K562 (cell line): ENCODE results near the gene SLC25A2. TPM values are rescaled to one million over a fixed set of nuclear protein-coding genes. Genes with fewer than 3 reads are reported as not detected.

Experiments used
- ATAC-seq: fragments of 200-7000 bp; cut with Tn5 transposase; 3 replicates; pipeline ENCODE4 v1.9.1; 2020; ENCODE audit warnings: moderate library complexity
- BruUV-seq: library from RNA; stranded (reverse); fragments of 400-500 nt; replicated peaks from 2 replicates; lab custom pipeline; 2021; lab: Mats Ljungman, UMichigan
- CTCF ChIA-PET: fragments of 300-600 bp; formaldehyde crosslinking; extraction: SDS; loops from one replicate; lab custom pipeline; 2021; ENCODE audit warnings: low intra/inter-chr PET ratio; lab: Yijun Ruan, JAX
- POLR2A ChIA-PET: fragments of 300-600, 350-650 bp; sonication (Branson Sonifier 250); formaldehyde crosslinking; extraction: SDS; loops from one replicate; lab custom pipeline; 2021; ENCODE audit warnings: antibody characterized with exemption, inconsistent platforms; lab: Yijun Ruan, JAX
- DNase-seq, 4 experiments: peaks; one replicate each; pipeline versions ENCODE4 v3.0.0 to v3.0.0-alpha.2; 2011 to 2018; ENCODE audit warnings: low spot score in 3 of 4, mixed read lengths in 3 of 4; ENCODE audit errors: extremely low read depth in 1 of 4
- FAIRE-seq: peaks from 2 replicates; lab custom pipeline; 2011; peaks lifted over from hg19 to GRCh38; lab: Jason Lieb, UNC
- H2AFZ ChIP-seq: 2 replicates; pipeline ENCODE4 v1.6.0; 2011; ENCODE audit warnings: low read depth, low read length, control low read depth, inconsistent platforms
- H3K27ac ChIP-seq: fragments of 200-600 bp; 3 replicates; pipeline ENCODE4 v1.8.0; 2011; ENCODE audit warnings: low read depth, mild to moderate bottlenecking, control low read depth, inconsistent platforms, low read length, moderate library complexity, mixed read lengths; ENCODE audit errors: extremely low read depth
- H3K27me3 ChIP-seq, 2 experiments: fragments of 300-600 bp in 1 of 2; 2 replicates in 1 of 2; 3 replicates in 1 of 2; pipeline versions ENCODE4 v1.6.0 to v1.8.0; 2011; ENCODE audit warnings: inconsistent platforms in 2 of 2, low read length in 2 of 2, mild to moderate bottlenecking in 1 of 2, mixed read lengths in 1 of 2, moderate library complexity in 1 of 2; ENCODE audit not compliant: control insufficient read depth in 2 of 2, insufficient read depth in 2 of 2
- H3K36me3 ChIP-seq: fragments of 300-600 bp; 3 replicates; pipeline ENCODE4 v1.8.0; 2011; ENCODE audit warnings: mild to moderate bottlenecking, low read length, inconsistent platforms; ENCODE audit not compliant: control insufficient read depth, insufficient read depth
- H3K4me1 ChIP-seq, 2 experiments: fragments of 200-600 bp in 1 of 2; replicated peaks in 1 of 2; 2 replicates in 1 of 2; 3 replicates in 1 of 2; pipeline versions ENCODE4 v1.5.1 to v1.8.0; 2011; ENCODE audit warnings: inconsistent platforms in 2 of 2, low read length in 2 of 2, mild to moderate bottlenecking in 1 of 2, mixed read lengths in 1 of 2, moderate library complexity in 1 of 2; ENCODE audit not compliant: control insufficient read depth in 2 of 2, insufficient read depth in 2 of 2
- H3K4me2 ChIP-seq: 2 replicates; pipeline ENCODE4 v1.6.1; 2011; ENCODE audit warnings: low read length, control low read depth, inconsistent platforms, mixed read lengths; ENCODE audit not compliant: insufficient read depth
- H3K4me3 ChIP-seq: fragments of 200-600 bp; sonication (generic), shearing (Covaris generic); 2 replicates; pipeline ENCODE4 v1.5.1; 2016; ENCODE audit warnings: control low read depth, inconsistent platforms
- H3K79me2 ChIP-seq: fragments of 200-600 bp; 3 replicates; pipeline ENCODE4 v1.8.0; 2011; ENCODE audit warnings: low read length, inconsistent platforms; ENCODE audit not compliant: control insufficient read depth, insufficient read depth
- H3K9ac ChIP-seq, 2 experiments: 2 replicates each; pipeline versions ENCODE4 v1.6.0 to v1.6.1; 2011; ENCODE audit warnings: low read depth in 2 of 2, low read length in 2 of 2, control low read depth in 1 of 2, inconsistent platforms in 1 of 2, mild to moderate bottlenecking in 1 of 2, mixed read lengths in 1 of 2; ENCODE audit not compliant: insufficient read depth in 1 of 2
- H3K9me1 ChIP-seq: one replicate; pipeline ENCODE4 v1.6.0; 2011; ENCODE audit warnings: inconsistent platforms, mild to moderate bottlenecking, low read length, moderate library complexity; ENCODE audit not compliant: control insufficient read depth, insufficient read depth
- H3K9me3 ChIP-seq: replicated peaks from 2 replicates; pipeline ENCODE4 v1.5.1; 2011; ENCODE audit warnings: low read depth, low read length, inconsistent platforms; ENCODE audit not compliant: control insufficient read depth, insufficient read depth
- H4K20me1 ChIP-seq: replicated peaks from 2 replicates; pipeline ENCODE4 v1.6.1; 2011; ENCODE audit warnings: low read length, inconsistent platforms, mixed read lengths; ENCODE audit not compliant: control insufficient read depth, insufficient read depth
- BDP1 ChIP-seq: IDR thresholded peaks from 3 replicates; pipeline ENCODE4 v1.6.1; 2011; ENCODE audit not compliant: insufficient read length, insufficient read depth
- CREB1 ChIP-seq, 2 experiments: sonication (generic) in 1 of 2; formaldehyde crosslinking in 1 of 2; IDR thresholded peaks; 2 replicates each; pipeline versions ENCODE4 v1.6.1 to v1.8.0; 2012 to 2022; ENCODE audit warnings: inconsistent platforms in 1 of 2, mild to moderate bottlenecking in 1 of 2, missing genetic modification reagents in 1 of 2, moderate library complexity in 1 of 2
- MECOM ChIP-seq: fragments of 250-450 bp; sonication (Bioruptor Pico); IDR thresholded peaks from 2 replicates; pipeline ENCODE4 v1.8.0; 2022; ENCODE audit warnings: inconsistent platforms
- ZNF274 ChIP-seq: IDR thresholded peaks from 2 replicates; pipeline ENCODE4 v1.6.1; 2011; ENCODE audit warnings: low read depth, mild to moderate bottlenecking, low read length, moderate library complexity, borderline replicate concordance
- ZNF507 ChIP-seq: conservative IDR thresholded peaks from 2 replicates; pipeline ENCODE4 v1.6.1; 2017; ENCODE audit warnings: missing genetic modification characterization, missing compliant biosample characterization
- in situ Hi-C: fragments of 300-500 bp; cut with MboI; formaldehyde crosslinking; loops from 4 replicates; pipeline ENCODE4 v1.15.0; 2018; ENCODE audit warnings: inconsistent platforms, mixed read lengths
- intact Hi-C: fragments of 100-400 bp; cut with micrococcal nuclease; formaldehyde crosslinking; loops from 2 replicates; pipeline ENCODE4 v1.14.2; 2022
- polyA plus RNA-seq, 8 experiments: library from polyadenylated mRNA; depleted of rRNA in 4 of 8; stranded (reverse) in 5 of 8; unstranded in 3 of 8; fragments of >200 nt; fragmentation: Nextera tagmentation in 2 of 8; fragmentation: Illumina TruSeq in 1 of 8; extraction: Ambion mirVana in 2 of 8; extraction: Trizol in 1 of 8; gene quantifications; 2 replicates each; pipeline versions ENCODE4 v1.2.1 to v1.2.3, GENCODE V29; 2011 to 2014; ENCODE audit warnings: inconsistent platforms in 1 of 8, missing spikeins in 1 of 8
- total RNA-seq, 7 experiments: library from RNA; depleted of rRNA in 6 of 7; stranded (reverse); fragments of >200 nt in 6 of 7; fragmentation: Illumina TruSeq in 2 of 7; extraction: Trizol in 2 of 7; gene quantifications; 2 replicates each; pipeline versions ENCODE4 v1.2.1 to v1.2.3, GENCODE V29; 2011 to 2021; ENCODE audit warnings: low replicate concordance in 1 of 7

Gene SLC25A2
- total and polyA plus RNA-seq, 9 of the 15 experiments (the other 6 are each of a cell fraction or from before 2014, with no cell fraction given), result 0.09 to 0.11 (median 0.11) TPM; not detected in 6

DNA sequence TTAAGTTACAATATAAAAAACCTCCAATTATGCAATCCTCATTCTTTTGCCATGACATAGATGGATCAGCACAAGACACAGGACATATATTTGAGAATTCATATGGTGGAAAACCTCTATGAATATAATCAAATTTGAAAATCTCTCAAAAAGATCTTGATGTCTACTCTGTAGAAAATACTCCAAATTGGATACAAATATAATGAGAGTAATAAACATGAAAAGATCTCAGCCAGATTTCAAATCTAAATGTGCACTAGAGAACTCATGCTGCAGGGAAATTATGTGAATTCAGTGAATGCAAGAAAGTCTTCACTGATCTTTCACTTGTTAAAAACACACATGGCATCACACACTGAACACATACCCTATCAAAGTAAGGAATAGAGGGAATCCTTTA, 44.9 kb downstream of the SLC25A2 start:
- POLR2A ChIA-PET, result no interaction called here
- H4K20me1 ChIP-seq, result no peaks in the 10 kb centered on the region
- intact Hi-C loops (no loop called here), in situ Hi-C loops (no loop called here)
- DNase-seq, result no peak
- TF ChIP-seq ZNF274 (peak; percentile 86), CREB1 (IDR thresholded peaks at IDR 0.05) (no peak), CREB1 (CRISPR knock-in tag; IDR thresholded peaks at IDR 0.05) (no peak)
- peaks cover 13% of the 10 kb centered on the region for H3K9me3 ChIP-seq
- CTCF ChIA-PET, result no interaction called here
- no peaks in the 10 kb centered on the region for H3K4me1 ChIP-seq
- H3K4me3 ChIP-seq, result no peak overlapping the region
- ATAC-seq, result no peak
- H3K9ac ChIP-seq, result no peak overlapping the region
- H3K27ac ChIP-seq, result no peak overlapping the region
- FAIRE-seq, result no peak
- H3K4me2 ChIP-seq, result no peak overlapping the region
- H2AFZ ChIP-seq, result no peak overlapping the region
- H3K9me1 ChIP-seq, result no peaks in the 10 kb centered on the region
- H3K36me3 ChIP-seq, result no peaks in the 10 kb centered on the region
- H3K79me2 ChIP-seq, result no peaks in the 10 kb centered on the region
- BruUV-seq, result no TSS peak
- no peaks in the 10 kb centered on the region for H3K27me3 ChIP-seq

DNA sequence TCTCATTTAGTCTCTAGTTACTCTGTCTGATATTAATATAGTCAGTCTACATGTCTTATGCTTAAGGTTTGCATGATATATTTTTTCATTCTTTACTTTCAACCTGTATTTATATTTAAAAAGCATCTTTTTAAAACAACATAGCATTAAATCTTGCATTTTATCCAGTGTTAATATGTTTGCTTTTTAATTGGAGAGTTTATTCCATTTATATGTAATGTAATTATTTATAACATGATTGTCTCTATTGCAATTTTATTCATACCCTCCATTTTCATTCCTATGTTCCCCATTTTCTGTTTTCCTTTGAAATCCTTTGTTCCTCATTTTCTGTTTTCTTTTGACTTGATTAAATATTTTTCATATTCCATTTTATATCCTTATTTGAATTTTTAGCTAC, 45.4 kb downstream of the SLC25A2 start:
- no peak overlapping the region for H3K4me3 ChIP-seq
- no peak overlapping the region for H3K4me2 ChIP-seq
- no peak for ATAC-seq
- no peaks in the 10 kb centered on the region for H3K9me1 ChIP-seq
- no peak for FAIRE-seq
- no peaks in the 10 kb centered on the region for H3K36me3 ChIP-seq
- no peak overlapping the region for H2AFZ ChIP-seq
- BruUV-seq, result no TSS peak
- no peak for TF ChIP-seq BDP1
- TF ChIP-seq ZNF507 (tag), result peak; percentile 91
- TF ChIP-seq MECOM (CRISPR knock-in tag), result no peak
- TF ChIP-seq, all 486 proteins: peak for 1
- no peak for DNase-seq
- Histone ChIP-seq H3K9ac (no peak overlapping the region), H3K79me2 (no peaks in the 10 kb centered on the region), H3K27ac (no peak overlapping the region), H3K27me3 (no peaks in the 10 kb centered on the region), H3K4me1 (no peaks in the 10 kb centered on the region), H3K9me3 (peaks cover 13% of the 10 kb centered on the region), H4K20me1 (no peaks in the 10 kb centered on the region)
- in situ Hi-C loops (no loop called here), intact Hi-C loops (no loop called here)
- ChIA-PET CTCF (no interaction called here), POLR2A (no interaction called here)

Other genes starting within 250 kb of the SLC25A2 start
Only the 7 nearest of the 38 such genes appear.
- gene TAF7, start 16.7 kb upstream of the SLC25A2 start, total RNA-seq (2014; rRNA removed), result 70.6 and 72.2 TPM in 2 replicates
- 92.0 and 105 TPM in 2 replicates for gene TAF7, start 16.7 kb upstream of the SLC25A2 start, total RNA-seq (2014; rRNA removed; fragmentation: Illumina TruSeq; extraction: Trizol)
- gene TAF7, start 16.7 kb upstream of the SLC25A2 start, total RNA-seq (2015; rRNA removed; fragmentation: Illumina TruSeq; extraction: Trizol), result 63.1 and 66.0 TPM in 2 replicates
- 71.2 and 73.3 TPM in 2 replicates for gene TAF7, start 16.7 kb upstream of the SLC25A2 start, total RNA-seq (2021)
- gene TAF7, start 16.7 kb upstream of the SLC25A2 start, polyA plus RNA-seq (2011; rRNA removed), result 60.5 and 116 TPM in 2 replicates
- 88.5 and 93.5 TPM in 2 replicates for gene TAF7, start 16.7 kb upstream of the SLC25A2 start, polyA plus RNA-seq (2014; fragmentation: Illumina TruSeq; extraction: Trizol)
- gene TAF7, start 16.7 kb upstream of the SLC25A2 start, polyA plus RNA-seq (2014; fragmentation: Nextera tagmentation; extraction: Ambion mirVana), result 10 to 100 TPM; 51.6 to 68.8 TPM
- 105 and 109 TPM in 2 replicates for gene TAF7, start 16.7 kb upstream of the SLC25A2 start, polyA plus RNA-seq (2014; rRNA removed)
- 0.12 and 0.14 TPM in 2 replicates for gene PCDHGA1, start 26.5 kb upstream of the SLC25A2 start, total RNA-seq (2014; rRNA removed)
- gene PCDHGA1, start 26.5 kb upstream of the SLC25A2 start, total RNA-seq (2014; rRNA removed; fragmentation: Illumina TruSeq; extraction: Trizol), result 0.13 and 0.18 TPM in 2 replicates
- 0.15 and 0.18 TPM in 2 replicates for gene PCDHGA1, start 26.5 kb upstream of the SLC25A2 start, total RNA-seq (2015; rRNA removed; fragmentation: Illumina TruSeq; extraction: Trizol)
- 0.16 and 0.20 TPM in 2 replicates for gene PCDHGA1, start 26.5 kb upstream of the SLC25A2 start, total RNA-seq (2021)
- 0.08 and 0.26 TPM in 2 replicates for gene PCDHGA1, start 26.5 kb upstream of the SLC25A2 start, polyA plus RNA-seq (2011; rRNA removed)
- 0.12 and 0.21 TPM in 2 replicates for gene PCDHGA1, start 26.5 kb upstream of the SLC25A2 start, polyA plus RNA-seq (2014; fragmentation: Illumina TruSeq; extraction: Trizol)
- gene PCDHGA1, start 26.5 kb upstream of the SLC25A2 start, polyA plus RNA-seq (2014; fragmentation: Nextera tagmentation; extraction: Ambion mirVana), result not detected
- gene PCDHGA1, start 26.5 kb upstream of the SLC25A2 start, polyA plus RNA-seq (2014; rRNA removed), result 0.05 and 0.24 TPM in 2 replicates
- gene PCDHGA2, start 34.7 kb upstream of the SLC25A2 start, total RNA-seq (2014; rRNA removed), result 0.08 and 0.23 TPM in 2 replicates
- gene PCDHGA2, start 34.7 kb upstream of the SLC25A2 start, total RNA-seq (2014; rRNA removed; fragmentation: Illumina TruSeq; extraction: Trizol), result 0.03 and 0.07 TPM in 2 replicates
- 0.07 and 0.08 TPM in 2 replicates for gene PCDHGA2, start 34.7 kb upstream of the SLC25A2 start, total RNA-seq (2015; rRNA removed; fragmentation: Illumina TruSeq; extraction: Trizol)
- gene PCDHGA2, start 34.7 kb upstream of the SLC25A2 start, total RNA-seq (2021), result 0.18 and 0.27 TPM in 2 replicates
- 0.03 and 0.10 TPM in 2 replicates for gene PCDHGA2, start 34.7 kb upstream of the SLC25A2 start, polyA plus RNA-seq (2011; rRNA removed)
- gene PCDHGA2, start 34.7 kb upstream of the SLC25A2 start, polyA plus RNA-seq (2014; fragmentation: Illumina TruSeq; extraction: Trizol), result 0.12 and 0.15 TPM in 2 replicates
- not detected for gene PCDHGA2, start 34.7 kb upstream of the SLC25A2 start, polyA plus RNA-seq (2014; fragmentation: Nextera tagmentation; extraction: Ambion mirVana)
- 0.18 and 0.27 TPM in 2 replicates for gene PCDHGA2, start 34.7 kb upstream of the SLC25A2 start, polyA plus RNA-seq (2014; rRNA removed)
- 0.23 and 0.33 TPM in 2 replicates for gene PCDHGA3, start 39.8 kb upstream of the SLC25A2 start, total RNA-seq (2014; rRNA removed)
- 0.13 and 0.18 TPM in 2 replicates for gene PCDHGA3, start 39.8 kb upstream of the SLC25A2 start, total RNA-seq (2014; rRNA removed; fragmentation: Illumina TruSeq; extraction: Trizol)
- gene PCDHGA3, start 39.8 kb upstream of the SLC25A2 start, total RNA-seq (2015; rRNA removed; fragmentation: Illumina TruSeq; extraction: Trizol), result 0.11 and 0.14 TPM in 2 replicates
- gene PCDHGA3, start 39.8 kb upstream of the SLC25A2 start, total RNA-seq (2021), result 0.24 and 0.38 TPM in 2 replicates
- 0.15 TPM in 1 of 2 replicates, not detected in the other for gene PCDHGA3, start 39.8 kb upstream of the SLC25A2 start, polyA plus RNA-seq (2011; rRNA removed)
- gene PCDHGA3, start 39.8 kb upstream of the SLC25A2 start, polyA plus RNA-seq (2014; fragmentation: Illumina TruSeq; extraction: Trizol), result 0.12 and 0.13 TPM in 2 replicates
- not detected for gene PCDHGA3, start 39.8 kb upstream of the SLC25A2 start, polyA plus RNA-seq (2014; fragmentation: Nextera tagmentation; extraction: Ambion mirVana)
- gene PCDHGA3, start 39.8 kb upstream of the SLC25A2 start, polyA plus RNA-seq (2014; rRNA removed), result 0.28 TPM in 1 of 2 replicates, not detected in the other
- 0.12 and 0.14 TPM in 2 replicates for gene PCDHGB1, start 46.0 kb upstream of the SLC25A2 start, total RNA-seq (2014; rRNA removed)
- gene PCDHGB1, start 46.0 kb upstream of the SLC25A2 start, total RNA-seq (2014; rRNA removed; fragmentation: Illumina TruSeq; extraction: Trizol), result 0.11 and 0.16 TPM in 2 replicates
- gene PCDHGB1, start 46.0 kb upstream of the SLC25A2 start, total RNA-seq (2015; rRNA removed; fragmentation: Illumina TruSeq; extraction: Trizol), result 0.07 and 0.19 TPM in 2 replicates
- 0.07 and 0.29 TPM in 2 replicates for gene PCDHGB1, start 46.0 kb upstream of the SLC25A2 start, total RNA-seq (2021)
- gene PCDHGB1, start 46.0 kb upstream of the SLC25A2 start, polyA plus RNA-seq (2011; rRNA removed), result 0.05 and 0.20 TPM in 2 replicates
- gene PCDHGB1, start 46.0 kb upstream of the SLC25A2 start, polyA plus RNA-seq (2014; fragmentation: Illumina TruSeq; extraction: Trizol), result 0.06 and 0.11 TPM in 2 replicates
- gene PCDHGB1, start 46.0 kb upstream of the SLC25A2 start, polyA plus RNA-seq (2014; fragmentation: Nextera tagmentation; extraction: Ambion mirVana), result not detected
- 0.07 TPM in 2 replicates for gene PCDHGB1, start 46.0 kb upstream of the SLC25A2 start, polyA plus RNA-seq (2014; rRNA removed)
- gene PCDHGA4, start 51.0 kb upstream of the SLC25A2 start, total RNA-seq (2014; rRNA removed), result 0.20 and 0.36 TPM in 2 replicates
- gene PCDHGA4, start 51.0 kb upstream of the SLC25A2 start, total RNA-seq (2014; rRNA removed; fragmentation: Illumina TruSeq; extraction: Trizol), result 0.18 and 0.32 TPM in 2 replicates
- gene PCDHGA4, start 51.0 kb upstream of the SLC25A2 start, total RNA-seq (2015; rRNA removed; fragmentation: Illumina TruSeq; extraction: Trizol), result 0.26 and 0.40 TPM in 2 replicates
- 0.27 and 0.40 TPM in 2 replicates for gene PCDHGA4, start 51.0 kb upstream of the SLC25A2 start, total RNA-seq (2021)
- gene PCDHGA4, start 51.0 kb upstream of the SLC25A2 start, polyA plus RNA-seq (2011; rRNA removed), result 0.16 and 0.17 TPM in 2 replicates
- 0.21 and 0.39 TPM in 2 replicates for gene PCDHGA4, start 51.0 kb upstream of the SLC25A2 start, polyA plus RNA-seq (2014; fragmentation: Illumina TruSeq; extraction: Trizol)
- gene PCDHGA4, start 51.0 kb upstream of the SLC25A2 start, polyA plus RNA-seq (2014; fragmentation: Nextera tagmentation; extraction: Ambion mirVana), result not detected
- 0.09 and 0.12 TPM in 2 replicates for gene PCDHGA4, start 51.0 kb upstream of the SLC25A2 start, polyA plus RNA-seq (2014; rRNA removed)
- 0.14 and 0.20 TPM in 2 replicates for gene PCDHGB2, start 55.9 kb upstream of the SLC25A2 start, total RNA-seq (2014; rRNA removed)
- gene PCDHGB2, start 55.9 kb upstream of the SLC25A2 start, total RNA-seq (2014; rRNA removed; fragmentation: Illumina TruSeq; extraction: Trizol), result 0.22 and 0.29 TPM in 2 replicates
- 0.30 and 0.54 TPM in 2 replicates for gene PCDHGB2, start 55.9 kb upstream of the SLC25A2 start, total RNA-seq (2015; rRNA removed; fragmentation: Illumina TruSeq; extraction: Trizol)
- 0.36 and 0.42 TPM in 2 replicates for gene PCDHGB2, start 55.9 kb upstream of the SLC25A2 start, total RNA-seq (2021)
- 0.12 and 0.33 TPM in 2 replicates for gene PCDHGB2, start 55.9 kb upstream of the SLC25A2 start, polyA plus RNA-seq (2011; rRNA removed)
- 0.24 and 0.28 TPM in 2 replicates for gene PCDHGB2, start 55.9 kb upstream of the SLC25A2 start, polyA plus RNA-seq (2014; fragmentation: Illumina TruSeq; extraction: Trizol)
- gene PCDHGB2, start 55.9 kb upstream of the SLC25A2 start, polyA plus RNA-seq (2014; fragmentation: Nextera tagmentation; extraction: Ambion mirVana), result under 1 TPM in 1 of 2 experiments, not detected in 1; 0.06 TPM
- gene PCDHGB2, start 55.9 kb upstream of the SLC25A2 start, polyA plus RNA-seq (2014; rRNA removed), result 0.24 and 0.29 TPM in 2 replicates